BE2C (cell line): ENCODE measurements around the gene HPCAL1.
"Not testable (repeated sequence)": the region's sequence is repeated elsewhere in the genome, so short reads cannot be mapped to it uniquely, and the experiment has no call there.

Experiments
- DNase-seq: peaks from one replicate; pipeline ENCODE4 v3.0.0-alpha.2; 2020
- H3K27me3 ChIP-seq: fragments of 250-450 bp; sonication (Bioruptor Pico); 2 replicates; pipeline ENCODE4 v1.5.1; 2020; ENCODE audit warnings: mild to moderate bottlenecking
- H3K36me3 ChIP-seq: fragments of 250-450 bp; sonication (Bioruptor Pico); 2 replicates; pipeline ENCODE4 v1.5.1; 2020; ENCODE audit warnings: mild to moderate bottlenecking
- H3K4me1 ChIP-seq: fragments of 250-450 bp; sonication (Bioruptor Pico); 2 replicates; pipeline ENCODE4 v1.5.1; 2020
- H3K4me3 ChIP-seq: 2 replicates; pipeline ENCODE4 v1.5.1; 2011; ENCODE audit warnings: low read depth, low read length
- H3K9me3 ChIP-seq: fragments of 250-450 bp; sonication (Bioruptor Pico); 2 replicates; pipeline ENCODE4 v1.5.1; 2020
- TF ChIP-seq, protein P1 (sequence below): IDR thresholded peaks from 2 replicates; pipeline ENCODE4 v1.5.1; 2012; ENCODE audit warnings: mild to moderate bottlenecking, low read depth, low read length

Gene HPCAL1

DNA sequence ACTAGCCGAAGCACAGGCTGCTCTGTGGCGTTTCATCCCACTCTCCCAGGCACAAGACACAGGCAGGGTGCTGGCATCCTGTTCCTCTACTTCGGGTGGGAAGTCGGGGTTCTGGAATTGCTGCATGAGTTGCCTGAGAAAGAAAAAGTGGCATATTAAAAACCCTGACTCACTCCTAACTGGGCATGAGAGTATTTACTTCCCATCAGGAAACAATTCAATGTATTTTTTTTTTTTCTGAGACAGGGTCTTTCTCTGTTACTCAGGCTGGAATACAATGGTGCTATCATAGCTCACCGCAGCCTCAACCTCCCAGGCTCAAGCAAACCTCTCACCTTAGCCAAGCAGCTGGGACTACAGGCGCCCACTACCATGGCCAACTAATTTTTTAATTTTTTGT, 138.0 kb downstream of the HPCAL1 start:
- no peak for DNase-seq
- TF ChIP-seq, protein P1, sequence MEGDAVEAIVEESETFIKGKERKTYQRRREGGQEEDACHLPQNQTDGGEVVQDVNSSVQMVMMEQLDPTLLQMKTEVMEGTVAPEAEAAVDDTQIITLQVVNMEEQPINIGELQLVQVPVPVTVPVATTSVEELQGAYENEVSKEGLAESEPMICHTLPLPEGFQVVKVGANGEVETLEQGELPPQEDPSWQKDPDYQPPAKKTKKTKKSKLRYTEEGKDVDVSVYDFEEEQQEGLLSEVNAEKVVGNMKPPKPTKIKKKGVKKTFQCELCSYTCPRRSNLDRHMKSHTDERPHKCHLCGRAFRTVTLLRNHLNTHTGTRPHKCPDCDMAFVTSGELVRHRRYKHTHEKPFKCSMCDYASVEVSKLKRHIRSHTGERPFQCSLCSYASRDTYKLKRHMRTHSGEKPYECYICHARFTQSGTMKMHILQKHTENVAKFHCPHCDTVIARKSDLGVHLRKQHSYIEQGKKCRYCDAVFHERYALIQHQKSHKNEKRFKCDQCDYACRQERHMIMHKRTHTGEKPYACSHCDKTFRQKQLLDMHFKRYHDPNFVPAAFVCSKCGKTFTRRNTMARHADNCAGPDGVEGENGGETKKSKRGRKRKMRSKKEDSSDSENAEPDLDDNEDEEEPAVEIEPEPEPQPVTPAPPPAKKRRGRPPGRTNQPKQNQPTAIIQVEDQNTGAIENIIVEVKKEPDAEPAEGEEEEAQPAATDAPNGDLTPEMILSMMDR = no peak
- Histone ChIP-seq H3K4me3 (no peak overlapping the region), H3K27me3 (no peaks in the 10 kb centered on the region), H3K4me1 (no peaks in the 10 kb centered on the region), H3K9me3 (no peaks in the 10 kb centered on the region), H3K36me3 (peaks cover 65% of the 10 kb centered on the region)

DNA sequence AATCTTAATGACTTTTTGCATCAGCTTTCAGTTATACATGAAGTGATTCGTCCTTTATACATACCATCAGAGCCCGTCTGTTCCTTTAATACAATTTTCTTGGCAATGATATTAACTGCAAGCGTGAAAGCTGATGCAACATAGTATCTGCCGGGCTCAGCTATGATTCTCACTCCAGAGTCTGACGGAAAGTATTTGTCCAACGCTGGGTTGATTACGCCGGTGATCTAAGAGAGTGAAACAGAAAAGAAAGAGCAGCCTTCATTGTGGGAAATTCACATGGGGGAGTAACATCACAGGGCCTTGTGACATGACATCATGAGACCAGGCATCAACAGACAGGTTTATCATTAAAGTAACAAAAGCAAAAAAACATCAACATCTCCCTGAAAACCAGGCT, 139.2 kb downstream of the HPCAL1 start:
- no peak overlapping the region for H3K4me3 ChIP-seq
- H3K36me3 ChIP-seq = peaks cover 69% of the 10 kb centered on the region
- no peak for DNase-seq
- TF ChIP-seq, protein P1 = no peak
- no peaks in the 10 kb centered on the region for H3K4me1 ChIP-seq
- no peaks in the 10 kb centered on the region for H3K27me3 ChIP-seq
- H3K9me3 ChIP-seq = no peaks in the 10 kb centered on the region

DNA sequence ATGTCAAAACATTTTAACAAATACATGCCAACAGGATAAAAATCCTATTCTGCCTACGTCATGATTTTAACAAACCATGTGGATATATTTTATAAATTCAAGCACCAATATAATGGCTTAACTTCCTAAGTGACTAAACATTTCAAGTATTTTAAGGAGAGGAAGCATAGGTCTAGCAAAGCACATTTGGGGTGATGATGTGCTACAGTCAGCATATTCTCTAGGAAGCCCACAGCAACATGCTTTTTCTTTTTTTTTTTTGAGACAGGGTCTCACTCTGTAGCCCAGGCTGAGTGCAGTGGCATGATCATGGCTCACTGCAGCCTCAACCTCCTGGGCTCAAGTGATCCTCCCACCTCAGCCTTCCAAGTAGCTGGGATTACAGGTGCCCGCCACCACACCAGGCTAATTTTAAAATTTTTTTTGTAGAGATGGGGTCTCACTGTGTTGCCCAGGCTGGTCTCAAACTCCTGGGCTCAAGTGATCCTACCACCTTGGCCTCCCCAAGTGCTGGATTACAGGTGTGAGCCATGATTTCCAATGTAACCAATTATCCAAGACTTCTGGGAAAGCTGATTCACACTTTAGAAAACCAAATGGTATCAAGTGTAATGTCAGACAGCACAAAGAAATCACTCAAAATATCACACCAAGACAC, 139.9 kb downstream of the HPCAL1 start:
- not testable (repeated sequence) for H3K27me3 ChIP-seq, H3K4me1 ChIP-seq, DNase-seq, H3K9me3 ChIP-seq, H3K4me3 ChIP-seq
- peaks cover 73% of the 10 kb centered on the region for H3K36me3 ChIP-seq

DNA sequence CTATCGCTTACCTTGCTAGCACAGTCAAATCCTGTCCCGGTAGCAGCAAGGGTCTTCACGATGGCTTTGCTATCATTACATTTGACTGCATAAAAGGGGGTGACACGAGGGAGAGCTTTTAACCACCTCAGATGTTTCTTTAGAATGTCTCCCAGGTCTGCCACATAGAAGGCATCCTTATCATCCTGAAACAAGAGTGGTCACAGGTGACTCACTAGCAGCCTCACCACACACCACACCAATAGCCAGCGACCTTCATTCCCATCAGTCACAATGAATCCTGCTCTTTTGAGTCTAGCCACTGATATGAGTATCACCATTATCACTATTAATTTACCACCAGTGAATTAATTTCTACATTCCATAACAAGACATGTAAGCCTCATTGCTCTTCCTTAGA, 141.8 kb downstream of the HPCAL1 start:
- TF ChIP-seq, protein P1 = no peak
- Histone ChIP-seq H3K4me3 (no peak overlapping the region), H3K36me3 (peaks cover 68% of the 10 kb centered on the region), H3K27me3 (no peaks in the 10 kb centered on the region), H3K9me3 (0 out of 2 replicates have a peak, but pooled peaks cover 4% of the 10 kb centered on the region), H3K4me1 (peaks cover 4% of the 10 kb centered on the region)
- no peak for DNase-seq

DNA sequence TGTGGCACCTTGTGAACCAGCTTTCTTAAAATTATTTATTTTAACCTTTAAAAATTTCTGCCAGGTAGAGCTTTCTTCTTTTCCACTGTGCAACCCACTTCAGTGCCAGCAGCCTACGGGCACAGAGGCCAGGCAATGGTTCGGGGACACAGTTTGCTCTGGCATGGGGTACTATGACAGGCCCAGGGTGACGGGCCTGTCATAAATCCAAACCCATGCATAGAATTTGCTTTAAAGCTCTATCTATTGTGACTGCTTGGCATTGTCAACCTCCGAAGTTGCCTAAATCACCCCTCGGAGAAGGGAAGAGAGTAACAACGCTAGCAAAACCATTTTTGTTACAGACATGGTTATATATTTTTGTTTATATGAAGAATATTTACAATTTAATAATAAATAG, 143.9 kb downstream of the HPCAL1 start:
- Histone ChIP-seq H3K36me3 (peaks cover 46% of the 10 kb centered on the region), H3K4me1 (peaks cover 4% of the 10 kb centered on the region), H3K27me3 (no peaks in the 10 kb centered on the region), H3K9me3 (0 out of 2 replicates have a peak, but pooled peaks cover 4% of the 10 kb centered on the region), H3K4me3 (peak overlapping the region; percentile 80)
- no peak for DNase-seq
- TF ChIP-seq, protein P1 = no peak

DNA sequence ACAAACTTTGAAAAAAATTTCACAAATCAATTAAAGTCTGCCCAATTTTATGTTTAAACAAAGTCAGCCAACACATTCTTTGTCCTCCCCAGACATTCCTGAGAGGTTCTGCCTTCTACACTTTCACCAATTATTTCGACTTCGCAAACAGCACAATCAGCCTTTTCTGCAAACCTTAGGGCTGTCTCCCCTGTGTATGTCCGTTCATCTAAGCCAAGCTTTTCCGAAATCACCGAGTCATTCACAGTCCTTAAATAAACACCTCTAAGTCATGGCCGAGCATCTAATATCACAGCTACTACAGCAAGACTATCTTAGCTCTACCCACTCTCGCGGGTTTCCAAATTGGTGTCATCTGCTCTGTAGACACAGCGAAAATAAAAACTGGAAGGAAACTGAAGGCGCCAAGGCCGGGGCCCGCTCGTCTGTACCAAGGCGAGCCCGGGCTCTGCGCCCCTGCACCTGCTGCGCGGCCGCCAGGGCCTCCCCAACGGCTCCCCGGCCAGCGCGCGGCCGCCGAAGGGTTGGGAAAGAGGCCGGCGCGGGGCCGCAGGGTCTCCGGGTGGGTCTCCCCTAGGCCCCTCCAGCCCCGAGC, 144.7 kb downstream of the HPCAL1 start:
- Histone ChIP-seq H3K36me3 (peaks cover 39% of the 10 kb centered on the region), H3K4me3 (peak overlapping the region; percentile 80), H3K9me3 (0 out of 2 replicates have a peak, but pooled peaks cover 4% of the 10 kb centered on the region), H3K4me1 (peaks cover 9% of the 10 kb centered on the region), H3K27me3 (no peaks in the 10 kb centered on the region)
- TF ChIP-seq, protein P1 = no peak
- no peak for DNase-seq
